GM12892 (cell line): ENCODE results near the gene MSRB1.

ENCODE experiments used
- POLR2A ChIP-seq: IDR thresholded peaks from 2 replicates; pipeline ENCODE4 v1.6.1; 2011; ENCODE audit warnings: low read depth, low read length, control low read depth
- POLR2AphosphoS5 ChIP-seq: IDR thresholded peaks from 2 replicates; pipeline ENCODE4 v1.6.1; 2011; ENCODE audit warnings: low read depth, low read length, control low read depth
- TAF1 ChIP-seq: IDR thresholded peaks from 2 replicates; pipeline ENCODE4 v1.6.1; 2011; ENCODE audit warnings: low read depth, mild to moderate bottlenecking, control low read depth, low read length, borderline replicate concordance

GRCh38 chr16:1944612-1945199 lies 1.7 kb upstream of the MSRB1 start:
- TF ChIP-seq POLR2AphosphoS5 (no peak), TAF1 (no peak), POLR2A (no peak)
